ENCODE data around the gene RNU7-1.

RNU7-1 gene

DNA sequence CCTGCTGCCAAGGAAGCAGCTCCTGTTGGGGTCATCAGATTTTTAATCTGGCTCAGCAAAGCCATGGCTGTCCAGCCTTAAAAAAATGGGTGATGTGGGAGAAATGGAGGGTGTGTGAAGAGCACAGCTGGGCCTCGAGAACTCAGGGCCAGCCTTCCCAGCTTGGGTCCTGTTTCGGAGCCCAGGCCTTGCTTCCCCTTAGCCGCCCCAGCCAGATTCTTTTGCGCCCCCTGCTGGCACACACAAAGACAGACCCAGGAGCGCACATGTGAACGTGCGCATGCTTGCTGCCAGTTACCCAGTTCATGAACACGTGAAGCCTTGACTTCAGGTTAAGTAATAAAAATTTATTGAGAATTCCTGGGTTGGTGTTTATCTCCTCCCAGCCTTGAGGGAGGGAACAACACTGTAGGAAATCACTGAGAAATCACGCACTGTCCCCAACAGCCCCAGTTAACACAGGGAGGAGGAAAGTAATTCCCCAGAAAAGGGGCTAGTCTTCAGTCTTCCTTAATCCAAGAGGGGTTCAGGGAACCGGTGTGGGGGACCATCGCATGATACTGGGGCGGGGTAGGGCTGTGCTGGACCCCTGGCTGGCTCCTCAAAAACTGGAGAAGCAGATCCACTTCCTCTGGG lies 21.5 kb downstream of the RNU7-1 start:
- peak; percentile 89 for DNase-seq (ENCODE audit: low spot score)

DNA sequence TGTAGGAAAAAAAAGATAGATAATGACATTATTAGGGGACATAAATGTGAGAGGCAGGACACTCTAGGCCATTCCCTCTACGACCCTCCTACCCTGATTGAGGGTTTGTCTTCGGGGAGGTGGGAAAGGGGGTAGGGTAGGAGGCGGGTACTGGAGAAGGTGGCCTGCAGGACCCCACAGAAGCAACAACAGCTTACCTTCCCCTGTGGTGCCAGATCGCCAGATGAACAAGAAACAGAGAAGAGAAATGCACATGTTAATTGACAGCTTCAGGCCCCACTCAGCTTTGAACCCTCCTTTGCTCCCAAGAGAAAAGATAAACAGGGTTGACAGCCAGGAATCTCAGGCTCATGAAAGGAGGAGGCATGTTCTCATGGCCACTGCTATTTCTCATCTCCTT lies 22.1 kb downstream of the RNU7-1 start:
- no peak for DNase-seq (ENCODE audit: low spot score)

DNA sequence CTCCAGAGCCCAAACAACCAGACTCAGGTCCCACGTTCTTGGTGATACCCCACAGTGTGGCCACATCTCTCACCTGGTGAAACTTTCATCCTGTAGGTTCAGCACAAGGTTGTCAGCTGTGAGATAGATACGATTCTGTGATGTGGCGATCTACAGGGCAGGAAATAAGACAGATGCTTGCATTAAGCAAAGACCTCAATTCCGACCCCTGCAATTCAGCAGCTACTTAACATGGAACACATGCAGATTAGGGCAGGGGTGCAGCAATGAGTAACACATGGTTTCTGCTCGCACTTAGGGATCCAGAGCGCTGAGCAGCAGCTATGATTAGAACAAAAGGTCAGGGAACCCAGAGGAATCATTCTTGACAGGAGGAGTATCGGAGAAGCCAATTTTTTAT lies 22.7 kb downstream of the RNU7-1 start:
- DNase-seq (ENCODE audit: low spot score): no peak

DNA sequence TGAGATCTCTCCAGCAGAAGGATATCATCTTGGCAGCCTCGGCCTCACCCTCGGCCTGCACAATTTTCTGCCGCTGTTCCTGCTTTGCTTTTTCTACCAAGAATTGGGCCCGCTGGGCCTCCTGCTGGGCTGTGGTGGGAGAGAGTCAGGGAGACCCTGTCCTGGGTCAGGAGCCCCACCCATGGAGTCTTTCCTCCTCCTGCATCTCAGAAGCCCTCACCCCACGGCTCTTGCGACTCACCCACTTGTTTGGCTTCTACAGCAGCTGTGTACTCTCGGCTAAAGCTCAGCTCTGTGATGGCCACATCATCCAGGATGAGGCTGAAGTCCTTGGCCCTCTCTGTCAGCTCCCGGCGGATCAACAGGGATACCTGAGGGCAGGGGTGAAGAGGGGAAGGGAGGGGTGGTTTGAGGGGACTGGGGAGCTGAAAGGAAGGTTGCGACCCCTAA lies 24.1 kb downstream of the RNU7-1 start:
- DNase-seq (ENCODE audit: low spot score): no peak

DNA sequence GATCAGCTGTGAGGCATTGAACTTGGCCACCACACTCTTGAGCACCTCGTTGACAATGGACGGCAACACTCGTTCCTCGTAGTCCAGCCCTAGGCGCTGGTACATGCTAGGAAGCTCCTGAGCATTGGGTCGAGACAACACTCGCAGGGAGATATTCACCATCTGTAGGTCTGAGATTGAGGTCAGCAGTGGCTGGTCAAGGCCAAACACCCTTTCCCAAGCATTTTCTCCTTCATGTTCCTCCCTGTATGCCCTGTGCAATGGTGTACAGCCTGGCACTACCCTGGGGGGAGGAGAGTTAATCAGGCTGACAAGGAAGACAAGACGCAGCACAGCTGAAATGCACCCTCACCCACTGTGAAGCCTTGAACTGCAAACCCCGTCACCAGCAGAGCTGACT lies 24.8 kb downstream of the RNU7-1 start:
- DNase-seq (ENCODE audit: low spot score): no peak

DNA sequence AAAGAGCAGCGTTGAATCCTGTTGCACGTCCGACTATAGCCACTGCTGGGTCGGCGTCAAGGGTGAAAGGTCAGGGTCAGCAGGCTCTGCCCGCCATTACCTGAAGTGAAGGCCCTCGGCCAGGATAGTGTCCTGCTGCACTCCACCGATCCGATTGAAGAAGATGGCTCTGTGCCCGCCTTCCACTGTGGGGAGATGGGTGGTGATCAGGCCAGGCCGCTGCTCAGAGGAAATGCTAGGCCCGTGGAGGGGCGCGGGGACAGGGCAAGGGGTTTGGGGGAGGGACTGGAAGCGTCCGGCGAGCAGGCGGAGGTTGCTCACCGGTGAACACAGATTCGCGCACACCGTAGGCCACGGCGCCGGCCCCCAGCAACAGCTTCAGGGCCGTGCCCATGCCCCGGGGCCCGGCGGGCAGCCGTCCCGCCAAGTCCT lies 26.5 kb downstream of the RNU7-1 start:
- no peak for DNase-seq (ENCODE audit: low spot score)

DNA sequence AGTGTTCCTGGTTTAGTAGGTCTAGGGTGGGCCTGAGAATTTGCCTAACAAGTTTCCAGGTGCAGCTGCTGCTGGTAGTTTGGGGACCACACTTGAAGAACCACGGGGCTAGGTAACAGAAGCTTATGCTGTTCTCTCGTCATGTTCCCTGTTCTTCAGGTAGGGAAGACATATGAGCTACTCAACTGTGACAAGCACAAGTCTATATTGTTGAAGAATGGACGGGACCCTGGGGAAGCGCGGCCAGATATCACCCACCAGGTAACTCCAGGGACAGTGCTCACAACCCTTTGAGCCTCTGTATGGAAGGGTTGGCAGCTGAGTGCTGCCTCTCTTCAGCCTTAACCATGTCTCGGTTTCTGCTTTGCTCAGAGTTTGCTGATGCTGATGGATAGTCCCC lies 30.6 kb downstream of the RNU7-1 start:
- no peak for DNase-seq (ENCODE audit: low spot score)

DNA sequence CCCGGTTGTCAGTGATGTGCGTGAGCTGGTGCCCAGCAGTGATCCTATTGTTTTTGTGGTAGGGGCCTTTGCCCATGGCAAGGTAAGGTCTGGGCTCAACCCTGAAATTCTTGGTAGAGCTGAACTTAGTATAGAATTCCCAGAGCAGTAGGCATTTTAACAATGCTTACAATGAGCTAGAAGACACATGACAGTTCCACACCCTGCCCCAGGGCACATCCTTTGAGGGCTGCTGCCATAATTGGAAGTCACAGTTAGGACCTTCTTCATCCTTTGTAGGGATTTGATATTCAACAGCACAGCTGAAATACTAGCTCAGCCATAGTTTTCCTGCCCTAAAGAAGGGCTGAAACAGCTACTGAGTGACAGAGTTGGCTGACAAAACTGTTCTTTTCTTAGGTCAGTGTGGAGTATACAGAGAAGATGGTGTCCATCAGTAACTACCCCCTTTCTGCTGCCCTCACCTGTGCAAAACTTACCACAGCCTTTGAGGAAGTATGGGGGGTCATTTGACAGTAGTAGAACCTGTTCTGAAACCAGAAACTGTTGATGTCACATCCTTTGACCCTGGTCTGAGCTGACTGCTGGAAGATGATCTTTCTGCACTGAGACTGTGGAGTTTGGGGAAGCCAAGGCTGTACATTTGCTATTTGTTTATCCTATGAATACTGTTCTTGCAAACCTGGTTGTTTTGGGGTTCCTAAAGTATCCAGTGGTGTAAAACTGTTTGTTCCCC lies 31.8 kb downstream of the RNU7-1 start:
- no peak for DNase-seq (ENCODE audit: low spot score)

DNA sequence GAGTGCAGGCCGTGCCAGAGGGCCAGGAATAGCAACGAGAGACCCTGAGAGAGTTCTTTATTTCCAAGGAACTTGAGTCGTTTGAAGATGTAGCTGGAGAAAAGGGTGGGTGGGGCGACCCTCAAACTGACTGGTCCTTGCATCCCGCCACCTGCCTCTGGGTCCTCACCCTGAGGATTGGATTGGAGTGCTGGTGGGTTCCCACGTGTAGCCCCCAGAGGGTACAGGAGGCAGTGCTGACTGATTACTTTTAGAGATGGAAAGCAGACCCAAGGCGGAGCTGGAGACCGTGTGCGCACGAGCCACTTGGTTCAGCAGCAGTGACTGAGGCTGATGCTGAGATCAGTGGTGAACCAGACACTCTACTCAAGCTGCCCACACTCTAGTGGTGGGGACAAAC lies 34.0 kb downstream of the RNU7-1 start:
- no peak for DNase-seq (ENCODE audit: low spot score)

DNA sequence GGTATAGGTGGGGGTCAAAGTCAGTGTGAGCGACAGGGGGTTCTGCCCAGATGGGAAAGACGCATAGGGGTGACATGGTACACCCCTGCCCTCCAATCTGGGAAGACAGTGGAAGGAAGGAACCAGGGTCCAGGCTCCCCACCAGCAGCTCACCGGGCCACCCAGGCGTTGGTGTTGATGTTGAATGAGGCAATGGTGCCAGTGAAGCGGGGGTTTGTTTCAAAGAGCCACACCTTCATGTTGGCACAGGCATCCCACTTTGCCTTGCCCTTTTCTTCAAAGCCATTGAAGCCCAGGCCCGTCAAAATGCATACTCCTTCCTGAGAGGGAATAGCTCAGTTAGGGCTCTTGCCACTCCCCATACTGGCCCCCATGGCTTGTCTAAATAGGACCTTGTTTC lies 34.6 kb downstream of the RNU7-1 start:
- DNase-seq (ENCODE audit: low spot score): no peak

DNA sequence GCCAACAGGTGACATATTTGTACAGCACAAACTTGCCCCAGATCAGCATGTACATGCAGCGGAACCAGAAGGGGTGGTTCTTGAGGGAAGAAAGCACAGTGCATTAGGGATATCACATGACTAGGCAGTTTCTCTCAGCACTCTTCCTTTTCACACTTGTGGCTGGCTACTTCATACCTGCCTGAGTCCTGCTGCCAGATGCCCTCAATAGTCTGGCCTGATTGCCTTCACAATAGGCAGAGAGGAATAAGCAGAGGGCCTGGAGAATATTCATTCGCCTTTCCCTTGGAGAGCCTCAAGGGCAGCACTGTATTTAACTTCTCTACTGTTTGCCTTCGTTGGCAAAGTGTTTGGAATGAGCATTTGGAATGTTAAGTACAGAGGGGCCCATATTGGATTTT lies 35.0 kb downstream of the RNU7-1 start:
- no peak for DNase-seq (ENCODE audit: low spot score)

DNA sequence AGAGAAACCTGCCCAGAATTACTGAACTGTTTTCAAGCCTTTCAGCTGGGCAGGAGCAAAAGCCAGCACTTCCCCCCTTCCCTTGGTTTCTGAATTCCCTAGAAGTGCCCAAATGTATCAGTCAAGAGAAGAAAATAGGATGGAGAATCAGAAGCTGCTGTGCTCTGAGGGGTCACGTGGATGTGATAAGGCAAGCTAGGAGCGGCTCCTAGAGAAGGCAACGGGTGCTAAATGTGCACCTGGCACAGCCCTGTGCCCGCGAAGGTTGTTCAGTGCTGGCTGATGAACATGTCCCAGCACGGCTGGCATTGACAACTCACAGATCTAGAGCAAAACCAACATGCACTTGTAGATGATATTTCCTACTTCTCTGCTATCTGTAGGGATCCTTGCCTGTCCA lies 35.4 kb downstream of the RNU7-1 start:
- no peak for DNase-seq (ENCODE audit: low spot score)

DNA sequence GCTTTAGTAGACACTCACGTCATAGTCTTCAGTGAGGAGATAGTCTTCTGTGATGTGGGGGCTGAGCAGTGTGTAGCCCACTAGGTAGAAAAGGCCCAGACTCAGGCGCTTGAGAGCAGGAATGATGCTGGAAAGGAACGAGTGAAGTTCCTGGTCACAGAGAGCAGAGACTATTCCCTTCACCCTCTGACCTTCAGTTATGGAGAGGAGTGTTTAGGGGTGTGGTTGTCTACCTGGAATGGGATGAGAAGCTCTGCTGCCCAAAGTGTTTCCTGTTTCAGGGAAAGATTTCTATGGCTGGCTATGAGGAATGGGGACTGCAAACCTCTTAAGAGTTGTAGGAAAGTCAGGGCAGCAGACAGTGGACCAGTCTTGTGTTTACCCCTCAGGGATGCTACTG lies 35.8 kb downstream of the RNU7-1 start:
- DNase-seq (ENCODE audit: low spot score): no peak

DNA sequence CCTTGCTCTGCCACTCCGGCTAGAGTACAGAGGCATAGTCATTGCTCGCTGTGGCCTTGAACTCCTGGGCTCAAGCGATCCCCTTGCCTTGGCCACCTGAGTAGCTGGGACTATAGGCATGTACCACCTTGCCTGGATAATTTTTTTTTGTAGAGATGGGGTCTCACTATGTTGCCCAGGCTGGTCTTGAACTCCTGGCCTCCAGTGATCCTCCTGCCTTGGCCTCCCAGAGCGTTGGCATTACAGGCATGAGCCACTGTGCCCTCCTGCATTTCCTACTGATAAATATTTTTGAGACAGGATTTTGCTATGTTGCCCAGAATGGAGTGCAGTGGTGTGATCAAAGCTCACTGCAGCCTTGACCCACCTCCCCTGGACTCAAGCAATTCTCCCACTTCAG lies 36.5 kb downstream of the RNU7-1 start:
- DNase-seq (ENCODE audit: low spot score): no peak

DNA sequence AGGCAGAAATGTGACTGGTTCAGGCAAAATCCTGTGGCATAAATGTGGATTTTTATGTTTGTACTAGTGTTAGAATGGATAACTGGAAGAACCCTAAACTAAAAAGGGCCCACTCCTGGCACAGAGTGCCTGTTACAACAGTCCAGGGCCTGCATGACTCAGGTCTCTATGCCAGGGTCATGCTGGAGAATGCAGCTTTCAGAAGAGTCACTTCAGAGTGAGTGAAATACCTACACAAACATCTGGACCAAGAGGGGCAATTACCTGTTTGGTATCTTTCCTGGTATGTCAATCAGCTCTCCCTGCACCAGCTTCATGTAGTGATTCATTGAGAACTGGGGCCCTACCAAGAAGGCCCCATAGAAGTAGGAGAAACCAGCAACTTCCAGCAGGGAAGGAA lies 37.1 kb downstream of the RNU7-1 start:
- no peak for DNase-seq (ENCODE audit: low spot score)

DNA sequence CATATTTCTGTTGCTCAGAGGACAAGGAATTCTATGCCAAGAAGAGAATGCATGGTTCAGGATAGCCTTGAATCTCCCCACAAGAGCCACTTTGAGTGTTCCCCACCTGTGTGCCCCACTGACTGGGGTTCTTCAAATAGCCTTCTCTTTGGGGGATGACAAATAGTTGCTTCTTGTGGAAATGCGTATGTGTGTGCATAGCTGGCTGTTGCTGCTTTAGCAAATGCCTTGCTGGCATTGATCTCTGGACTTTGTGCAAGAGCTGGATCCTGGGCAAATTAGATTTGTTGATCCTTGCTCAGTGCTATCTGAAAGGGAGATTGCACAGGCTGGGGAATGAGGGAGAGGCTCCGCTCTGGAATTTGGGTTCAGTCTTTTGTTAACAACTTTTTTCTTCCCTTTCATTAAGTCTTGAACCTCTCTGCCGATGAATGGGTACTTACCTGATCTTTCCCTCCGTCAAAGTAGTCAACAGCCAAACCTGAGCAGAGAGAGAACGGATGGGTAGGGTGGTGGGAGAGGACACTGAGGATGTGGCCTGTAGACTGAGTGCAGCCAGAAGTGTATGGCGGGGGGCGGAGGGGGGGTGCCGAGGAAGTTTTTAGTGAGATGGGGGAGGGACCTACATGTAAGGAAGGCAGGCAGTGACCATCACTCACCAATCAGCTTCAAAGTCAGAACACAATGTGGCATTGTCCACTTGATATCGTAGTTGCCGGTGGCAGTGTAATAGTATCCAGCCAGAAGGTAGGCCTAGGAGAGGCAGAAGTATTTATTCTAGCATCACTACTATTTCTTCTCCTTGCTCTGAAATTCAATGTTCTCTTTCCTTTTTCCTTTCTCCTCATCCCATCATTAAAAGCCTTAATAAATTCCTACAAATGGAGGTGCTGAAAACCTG lies 37.8 kb downstream of the RNU7-1 start:
- DNase-seq (ENCODE audit: low spot score): no peak

DNA sequence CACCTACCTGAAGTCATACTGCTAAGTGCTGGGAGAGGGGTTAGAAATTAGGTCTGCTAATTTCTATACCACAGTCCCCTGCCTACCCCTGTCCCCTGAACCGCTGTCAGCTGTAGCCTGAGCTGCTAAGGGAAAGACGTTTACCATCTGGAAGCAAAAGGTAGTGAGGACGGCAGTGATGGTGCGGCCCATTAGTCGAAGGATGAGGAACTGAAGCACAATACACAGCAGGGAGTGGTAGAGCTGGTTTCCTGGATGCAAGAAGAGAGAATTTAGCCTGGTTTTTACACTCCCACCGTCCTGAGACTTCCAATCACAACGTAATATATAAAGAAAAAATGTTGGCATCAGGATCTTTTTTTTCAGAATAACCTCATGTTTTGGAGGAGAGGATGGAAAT lies 38.9 kb downstream of the RNU7-1 start:
- no peak for DNase-seq (ENCODE audit: low spot score)

DNA sequence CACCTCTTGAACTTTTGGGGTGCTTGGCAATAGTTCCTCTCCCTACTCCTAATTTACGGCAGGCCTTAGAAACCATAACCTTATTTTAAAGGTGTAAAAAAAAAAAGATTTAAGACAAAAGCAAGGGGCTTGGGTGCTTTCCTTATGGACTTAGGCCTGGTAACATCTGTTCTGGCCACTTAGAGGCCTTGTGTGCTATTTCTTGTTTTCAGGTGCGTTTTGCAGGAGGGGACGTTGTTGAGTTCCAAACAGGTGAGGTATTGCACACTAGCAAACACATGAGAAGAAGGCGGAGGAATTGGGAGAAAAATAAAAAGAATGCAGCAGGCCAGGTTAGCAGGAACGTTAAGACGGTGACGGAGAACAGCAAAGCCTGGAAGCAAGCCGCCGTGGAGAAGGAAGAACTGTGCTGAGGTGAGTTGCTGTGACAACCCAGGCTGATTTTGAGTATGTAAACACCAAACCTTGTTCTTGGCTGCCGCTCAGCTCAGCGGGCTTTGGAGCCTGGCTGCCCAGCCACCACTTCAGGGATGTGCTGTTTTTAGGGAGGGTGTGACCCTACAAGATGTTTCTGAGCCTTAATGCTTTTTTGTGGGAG lies 44.4 kb downstream of the RNU7-1 start:
- peak; percentile 74 for DNase-seq (ENCODE audit: low spot score)

Data from cerebellar cortex (tissue), 1 donor.